ENCODE measurements around the gene ATP9A. TPM values are rescaled to one million over a fixed set of nuclear protein-coding genes. Genes with fewer than 3 reads are reported as not detected.

ATP9A gene
- total RNA-seq, 4 donors from 2014 or later: 14.8 to 23.7 (median 18.7) TPM

- Histone ChIP-seq H3K27me3 (no peaks in the 10 kb centered on the region), H3K4me1 (peaks cover 8% of the 10 kb centered on the region), H3K4me3 (no peak overlapping the region), H3K9me3 (no peaks in the 10 kb centered on the region), H3K27ac (no peak overlapping the region), H3K36me3 (peaks cover 7% of the 10 kb centered on the region)
- no peak for TF ChIP-seq POLR2AphosphoS5 (IDR thresholded peaks at IDR 0.05)
- DNase-seq (ENCODE audit: low spot score in 2 of 2): no peak
- 79% methylated on average over 20 of the region's 24 CpGs for WGBS
Measured at GRCh38 chr20:51712501-51713212, 55.5 kb downstream of the ATP9A start.

DNA sequence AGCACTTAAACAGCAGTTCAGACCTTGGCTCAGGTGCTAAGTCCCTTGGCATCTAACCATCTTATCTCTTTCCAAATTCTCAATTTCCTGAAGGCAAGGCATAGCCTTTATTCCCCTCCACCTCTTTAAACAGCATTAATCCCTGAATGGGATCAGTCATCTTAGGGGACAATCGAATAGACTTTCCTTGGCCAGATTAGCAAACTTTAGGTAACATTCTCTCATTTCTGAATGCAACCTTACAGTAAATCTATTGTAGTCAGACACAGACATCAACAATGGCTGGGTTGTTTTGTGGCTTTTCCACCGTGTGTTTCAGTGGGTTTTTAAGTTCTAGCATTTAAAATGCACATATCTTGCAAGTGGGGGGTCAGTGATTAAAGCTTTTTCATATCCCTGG, 56.8 kb downstream of the ATP9A start:
- Histone ChIP-seq H3K4me1 (peaks cover 8% of the 10 kb centered on the region), H3K36me3 (peaks cover 7% of the 10 kb centered on the region), H3K4me3 (no peak overlapping the region), H3K27ac (no peak overlapping the region), H3K9me3 (no peaks in the 10 kb centered on the region), H3K27me3 (no peaks in the 10 kb centered on the region)
- WGBS: 78% methylated on average over 2 of the region's 2 CpGs
- DNase-seq (ENCODE audit: low spot score in 2 of 2): no peak
- TF ChIP-seq EP300 (IDR thresholded peaks at IDR 0.05) (no peak), POLR2AphosphoS5 (IDR thresholded peaks at IDR 0.05) (no peak), POLR2A (IDR thresholded peaks at IDR 0.05) (no peak)
- TF ChIP-seq, protein P1, sequence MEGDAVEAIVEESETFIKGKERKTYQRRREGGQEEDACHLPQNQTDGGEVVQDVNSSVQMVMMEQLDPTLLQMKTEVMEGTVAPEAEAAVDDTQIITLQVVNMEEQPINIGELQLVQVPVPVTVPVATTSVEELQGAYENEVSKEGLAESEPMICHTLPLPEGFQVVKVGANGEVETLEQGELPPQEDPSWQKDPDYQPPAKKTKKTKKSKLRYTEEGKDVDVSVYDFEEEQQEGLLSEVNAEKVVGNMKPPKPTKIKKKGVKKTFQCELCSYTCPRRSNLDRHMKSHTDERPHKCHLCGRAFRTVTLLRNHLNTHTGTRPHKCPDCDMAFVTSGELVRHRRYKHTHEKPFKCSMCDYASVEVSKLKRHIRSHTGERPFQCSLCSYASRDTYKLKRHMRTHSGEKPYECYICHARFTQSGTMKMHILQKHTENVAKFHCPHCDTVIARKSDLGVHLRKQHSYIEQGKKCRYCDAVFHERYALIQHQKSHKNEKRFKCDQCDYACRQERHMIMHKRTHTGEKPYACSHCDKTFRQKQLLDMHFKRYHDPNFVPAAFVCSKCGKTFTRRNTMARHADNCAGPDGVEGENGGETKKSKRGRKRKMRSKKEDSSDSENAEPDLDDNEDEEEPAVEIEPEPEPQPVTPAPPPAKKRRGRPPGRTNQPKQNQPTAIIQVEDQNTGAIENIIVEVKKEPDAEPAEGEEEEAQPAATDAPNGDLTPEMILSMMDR (IDR thresholded peaks at IDR 0.05): no peak

DNA sequence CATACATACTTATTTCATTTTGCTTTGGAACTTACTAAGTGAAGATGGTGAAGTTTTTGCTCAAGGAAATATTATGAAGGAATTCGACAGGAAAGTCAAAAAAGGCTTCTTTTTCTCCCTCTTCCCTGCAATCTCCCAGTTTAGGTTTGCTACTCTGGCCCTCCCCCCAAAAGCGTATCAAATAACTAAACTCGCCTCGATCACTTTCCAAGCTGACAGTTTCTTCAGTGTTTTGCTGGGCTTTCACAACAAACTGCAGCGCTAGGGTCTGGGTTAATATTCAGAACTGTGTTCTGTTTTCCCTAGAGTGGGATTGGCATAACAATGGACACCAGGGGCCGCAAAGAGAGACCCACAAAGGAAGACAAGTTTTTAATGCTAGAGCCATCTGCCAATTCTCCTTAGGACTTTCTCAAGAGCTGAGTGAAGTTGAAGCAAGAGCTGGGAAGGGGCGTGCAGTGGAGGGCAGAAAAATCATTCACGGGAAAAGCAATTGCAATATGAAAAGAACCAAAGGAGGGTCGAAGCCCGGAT, 57.8 kb downstream of the ATP9A start:
- Histone ChIP-seq H3K4me1 (peaks cover 4% of the 10 kb centered on the region), H3K36me3 (peaks cover 7% of the 10 kb centered on the region), H3K9me3 (no peaks in the 10 kb centered on the region), H3K27ac (no peak overlapping the region), H3K4me3 (no peak overlapping the region), H3K27me3 (no peaks in the 10 kb centered on the region)
- no peak for DNase-seq (ENCODE audit: low spot score in 2 of 2)
- WGBS: 69% methylated on average over 10 of the region's 10 CpGs
- TF ChIP-seq POLR2AphosphoS5 (IDR thresholded peaks at IDR 0.05): no peak
- TF ChIP-seq, protein P1 (IDR thresholded peaks at IDR 0.05): no peak
- no peak for TF ChIP-seq POLR2A (IDR thresholded peaks at IDR 0.05)
- no peak for TF ChIP-seq EP300 (IDR thresholded peaks at IDR 0.05)

DNA sequence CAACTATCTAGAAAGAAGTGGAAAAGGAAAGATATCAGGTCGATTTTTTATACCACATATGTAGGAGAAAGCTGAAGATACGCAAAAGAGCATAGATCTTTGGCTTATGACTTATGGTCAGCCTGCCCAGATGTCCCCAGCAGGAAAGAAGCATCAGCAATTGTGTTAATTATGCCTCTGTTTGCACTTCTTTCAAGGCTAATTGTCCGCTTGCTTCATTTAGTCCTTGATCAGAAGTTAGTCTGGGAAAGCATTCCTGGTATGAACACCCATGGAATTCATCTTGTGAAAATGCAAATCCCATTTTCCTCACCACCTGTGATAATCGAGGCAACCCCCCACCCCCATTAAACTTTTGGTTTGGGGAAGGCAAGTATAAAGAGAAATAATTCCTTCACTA, 62.8 kb downstream of the ATP9A start:
- no peak overlapping the region for H3K27ac ChIP-seq
- peaks cover 7% of the 10 kb centered on the region for H3K36me3 ChIP-seq
- no peak for TF ChIP-seq POLR2A (IDR thresholded peaks at IDR 0.05)
- TF ChIP-seq, protein P1 (IDR thresholded peaks at IDR 0.05): no peak
- no peak for TF ChIP-seq EP300 (IDR thresholded peaks at IDR 0.05)
- no peak for TF ChIP-seq POLR2AphosphoS5 (IDR thresholded peaks at IDR 0.05)
- no peaks in the 10 kb centered on the region for H3K27me3 ChIP-seq
- DNase-seq (ENCODE audit: low spot score in 2 of 2): no peak
- 65% methylated on average over 4 of the region's 4 CpGs for WGBS
- no peak overlapping the region for H3K4me3 ChIP-seq
- no peaks in the 10 kb centered on the region for H3K4me1 ChIP-seq
- no peaks in the 10 kb centered on the region for H3K9me3 ChIP-seq

- no peaks in the 10 kb centered on the region for H3K4me1 ChIP-seq
- 89% methylated on average over 8 of the region's 8 CpGs for WGBS
- no peaks in the 10 kb centered on the region for H3K36me3 ChIP-seq
- no peak for DNase-seq (ENCODE audit: low spot score in 2 of 2)
- H3K27me3 ChIP-seq: no peaks in the 10 kb centered on the region
- H3K4me3 ChIP-seq: no peak overlapping the region
- TF ChIP-seq, protein P1 (IDR thresholded peaks at IDR 0.05): no peak
- TF ChIP-seq EP300 (IDR thresholded peaks at IDR 0.05) (no peak), POLR2A (IDR thresholded peaks at IDR 0.05) (no peak), POLR2AphosphoS5 (IDR thresholded peaks at IDR 0.05) (no peak)
- H3K27ac ChIP-seq: no peak overlapping the region
- no peaks in the 10 kb centered on the region for H3K9me3 ChIP-seq
Measured at GRCh38 chr20:51703400-51704287, 64.5 kb downstream of the ATP9A start.
